ENCODE results near the gene SGCG.

GRCh38 chr13:23349161-23349897 is 168.6 kb downstream of the SGCG start:
- no peak for TF ChIP-seq CTCF (IDR thresholded peaks at IDR 0.05)
- no peak for TF ChIP-seq CHD2 (IDR thresholded peaks at IDR 0.05; ENCODE audit: low read length, partially characterized antibody)
- TF ChIP-seq GABPA (IDR thresholded peaks at IDR 0.05; ENCODE audit: low read depth) = no peak
- no peak for TF ChIP-seq EP300 (IDR thresholded peaks at IDR 0.05; ENCODE audit: borderline replicate concordance in 1 of 2, low read depth in 1 of 2, low read length in 1 of 2)
- no peak for TF ChIP-seq ZBTB33 (IDR thresholded peaks at IDR 0.05; ENCODE audit: borderline replicate concordance, low read depth)
- no peak for TF ChIP-seq YY1 (IDR thresholded peaks at IDR 0.05; ENCODE audit: low read depth)
- no peak for TF ChIP-seq EZH2phosphoT487 (IDR thresholded peaks at IDR 0.05; ENCODE audit: borderline replicate concordance, low read depth)
- TF ChIP-seq ELF1 (IDR thresholded peaks at IDR 0.05) = no peak
- no peak for TF ChIP-seq RCOR1 (IDR thresholded peaks at IDR 0.05; ENCODE audit: low read length)
- no peak for TF ChIP-seq TAF1 (IDR thresholded peaks at IDR 0.05; ENCODE audit: borderline replicate concordance, low read depth, low read length)
- TF ChIP-seq RFX5 (IDR thresholded peaks at IDR 0.05; ENCODE audit: low read length) = no peak
